Measurements from ENCODE around the gene CD300C.
A peak's percentile ranks its signal among the peaks of the same experiment; 100 is the strongest.
"Not testable (repeated sequence)": the region's sequence is repeated elsewhere in the genome, so short reads cannot be mapped to it uniquely, and the experiment has no call there.

Gene CD300C

DNA sequence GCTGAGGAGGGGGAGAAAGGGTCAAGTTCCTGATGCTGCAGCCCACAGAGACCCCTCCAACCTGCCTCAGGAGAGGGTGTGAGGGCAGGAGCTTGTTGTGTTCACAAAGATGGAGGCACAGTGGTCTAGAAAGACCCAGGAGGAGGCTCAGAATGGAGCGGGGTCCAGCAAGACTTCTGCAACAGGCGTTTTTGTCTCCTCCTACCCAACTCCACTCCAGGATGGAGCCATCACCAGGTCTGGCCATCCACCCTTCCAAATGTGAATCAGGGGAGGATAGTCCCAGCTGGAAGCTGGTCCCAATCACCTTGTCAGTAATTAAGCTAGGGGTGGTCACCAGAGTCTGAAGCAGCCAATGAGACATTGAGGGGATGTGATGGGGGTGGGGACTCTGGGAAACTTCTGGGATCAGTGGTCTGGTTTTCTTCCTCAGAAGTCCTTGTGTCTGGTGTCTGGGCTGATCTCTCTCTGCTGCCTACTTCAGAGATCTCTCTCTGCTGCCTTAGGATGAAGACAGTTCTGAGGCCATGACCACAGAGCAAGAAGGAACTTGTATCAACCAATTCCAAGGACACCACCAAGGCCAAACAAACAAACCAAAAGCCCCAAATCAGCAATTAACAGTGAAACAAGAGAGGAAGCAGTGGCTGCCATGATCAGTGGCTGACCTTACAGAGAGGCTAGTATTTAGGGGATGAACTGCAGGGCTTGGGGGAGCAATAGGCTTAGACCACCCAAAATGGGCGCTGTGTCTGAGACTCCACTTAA lies 29.2 kb downstream of the CD300C start:
- no peak overlapping the region for H3K4me3 Mint-ChIP-seq
- H3K9me3 Mint-ChIP-seq, result peaks cover 27% of the 10 kb centered on the region
- peaks cover 23% of the 10 kb centered on the region for H3K27me3 Mint-ChIP-seq

DNA sequence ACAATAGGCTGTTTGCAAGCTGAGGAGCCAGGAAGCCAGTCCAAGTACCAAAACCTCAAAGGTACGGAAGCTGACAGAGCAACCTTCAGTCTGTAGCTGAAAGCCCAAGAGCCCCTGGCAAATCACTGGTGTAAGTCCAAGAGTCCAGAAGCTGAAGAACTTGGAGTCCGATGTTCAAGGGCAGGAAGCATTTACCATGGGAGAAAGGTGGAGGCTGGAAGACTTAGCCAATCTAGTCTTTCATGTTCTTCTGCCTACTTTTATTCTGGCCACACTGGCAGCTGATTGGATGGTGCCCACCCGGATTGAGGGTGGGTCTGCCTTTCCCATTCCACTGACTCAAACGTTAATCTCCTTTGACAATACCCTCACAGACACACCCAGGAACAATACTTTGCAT lies 30.0 kb downstream of the CD300C start:
- peaks cover 22% of the 10 kb centered on the region for H3K27me3 Mint-ChIP-seq
- no peak overlapping the region for H3K27ac Mint-ChIP-seq
- no peak overlapping the region for H3K4me3 Mint-ChIP-seq
- H3K36me3 Mint-ChIP-seq (ENCODE audit: low read depth), result peaks cover 15% of the 10 kb centered on the region
- peaks cover 54% of the 10 kb centered on the region for H3K4me1 Mint-ChIP-seq (ENCODE audit: low read depth)
- H3K9me3 Mint-ChIP-seq, result peaks cover 26% of the 10 kb centered on the region

More for the DNA sequence above, 29.2 kb downstream of the CD300C start:
- Mint-ChIP-seq H3K36me3 (ENCODE audit: low read depth) (peaks cover 15% of the 10 kb centered on the region), H3K27ac (no peak overlapping the region), H3K4me1 (ENCODE audit: low read depth) (peaks cover 57% of the 10 kb centered on the region)

GRCh38 chr17:74514632-74515334 lies 31.1 kb downstream of the CD300C start:
- peak overlapping the region; percentile 86 for H3K4me3 Mint-ChIP-seq
- peaks cover 15% of the 10 kb centered on the region for H3K36me3 Mint-ChIP-seq (ENCODE audit: low read depth)
- H3K27ac Mint-ChIP-seq, result peak overlapping the region; percentile 100
- H3K27me3 Mint-ChIP-seq, result peaks cover 20% of the 10 kb centered on the region
- H3K9me3 Mint-ChIP-seq, result peaks cover 24% of the 10 kb centered on the region
- peaks cover 43% of the 10 kb centered on the region for H3K4me1 Mint-ChIP-seq (ENCODE audit: low read depth)

DNA sequence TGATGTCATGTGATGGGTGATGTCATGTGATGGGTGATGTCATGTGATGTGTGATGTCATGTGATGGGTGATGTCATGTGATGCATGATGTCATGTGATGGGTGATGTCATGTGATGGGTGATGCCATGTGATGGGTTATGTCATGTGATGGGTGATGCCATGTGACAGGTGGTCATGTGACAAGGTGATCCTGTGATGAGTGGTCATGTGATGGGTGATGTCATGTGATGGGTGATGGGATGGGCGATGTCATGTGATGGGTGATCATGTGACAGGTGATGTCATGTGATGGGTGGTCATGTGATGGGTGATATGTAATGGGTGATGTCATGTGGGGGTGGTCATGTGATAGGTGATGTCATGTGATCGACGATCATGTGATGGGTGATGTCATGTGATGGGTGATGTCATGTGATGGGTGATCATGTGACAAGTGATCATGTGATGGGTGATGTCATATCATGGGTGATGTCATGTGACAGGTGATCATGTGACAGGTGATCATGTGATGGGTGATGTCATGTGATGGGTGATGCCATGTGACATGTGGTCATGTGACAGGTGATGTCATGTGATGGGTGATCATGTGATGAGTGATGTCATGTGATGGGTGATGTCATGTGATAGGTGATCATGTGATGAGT lies 31.8 kb downstream of the CD300C start:
- H3K9me3 Mint-ChIP-seq, result peaks cover 24% of the 10 kb centered on the region
- peaks cover 20% of the 10 kb centered on the region for H3K27me3 Mint-ChIP-seq
- H3K4me3 Mint-ChIP-seq, result peak overlapping the region; percentile 86
- peaks cover 15% of the 10 kb centered on the region for H3K36me3 Mint-ChIP-seq (ENCODE audit: low read depth)
- peak overlapping the region; percentile 100 for H3K27ac Mint-ChIP-seq
- H3K4me1 Mint-ChIP-seq (ENCODE audit: low read depth), result peaks cover 42% of the 10 kb centered on the region

- Mint-ChIP-seq H3K36me3 (ENCODE audit: low read depth) (peaks cover 15% of the 10 kb centered on the region), H3K27ac (peak overlapping the region; percentile 97), H3K9me3 (peaks cover 12% of the 10 kb centered on the region), H3K27me3 (peaks cover 12% of the 10 kb centered on the region), H3K4me3 (peak overlapping the region; percentile 67), H3K4me1 (ENCODE audit: low read depth) (peaks cover 48% of the 10 kb centered on the region)
Observed at GRCh38 chr17:74512624-74513091, 33.3 kb downstream of the CD300C start.

- H3K27ac Mint-ChIP-seq, result peak overlapping the region; percentile 97
- H3K9me3 Mint-ChIP-seq, result peaks cover 12% of the 10 kb centered on the region
- H3K27me3 Mint-ChIP-seq, result peaks cover 12% of the 10 kb centered on the region
- H3K4me3 Mint-ChIP-seq, result peak overlapping the region; percentile 67
- H3K36me3 Mint-ChIP-seq (ENCODE audit: low read depth), result peaks cover 15% of the 10 kb centered on the region
- peaks cover 48% of the 10 kb centered on the region for H3K4me1 Mint-ChIP-seq (ENCODE audit: low read depth)
Observed at GRCh38 chr17:74512036-74512435, 33.9 kb downstream of the CD300C start.

- Mint-ChIP-seq H3K27me3 (no peaks in the 10 kb centered on the region), H3K4me3 (no peak overlapping the region), H3K9me3 (no peaks in the 10 kb centered on the region), H3K27ac (no peak overlapping the region), H3K4me1 (ENCODE audit: low read depth) (peaks cover 25% of the 10 kb centered on the region), H3K36me3 (ENCODE audit: low read depth) (no peaks in the 10 kb centered on the region)
Observed at GRCh38 chr17:74508156-74508555, 37.8 kb downstream of the CD300C start.

GRCh38 chr17:74503949-74504348 lies 42.0 kb downstream of the CD300C start:
- H3K36me3 Mint-ChIP-seq (ENCODE audit: low read depth); H3K4me1 Mint-ChIP-seq (ENCODE audit: low read depth); H3K4me3 Mint-ChIP-seq; H3K27me3 Mint-ChIP-seq; H3K27ac Mint-ChIP-seq; H3K9me3 Mint-ChIP-seq: not testable (repeated sequence)

DNA sequence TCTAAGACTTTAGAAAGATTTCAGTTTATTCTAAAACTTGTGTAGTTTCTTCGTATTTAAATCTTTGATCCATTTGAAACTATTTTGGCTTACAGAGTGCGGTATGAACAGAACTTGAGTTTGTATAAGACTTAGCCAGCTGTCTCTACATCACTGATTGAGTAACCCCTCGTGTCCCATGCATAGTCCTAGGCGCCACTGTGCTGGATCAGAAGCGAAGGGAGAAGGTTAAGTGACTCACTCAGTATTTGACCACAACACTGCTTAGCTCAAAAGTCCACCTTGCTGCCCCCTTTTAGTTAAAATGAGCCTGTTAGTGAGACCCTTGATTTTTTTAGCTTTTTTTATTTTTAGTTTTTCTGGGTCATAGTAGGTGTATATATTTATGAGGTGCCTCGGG lies 43.1 kb downstream of the CD300C start:
- Mint-ChIP-seq H3K4me3 (no peak overlapping the region), H3K27me3 (peaks cover 5% of the 10 kb centered on the region), H3K27ac (no peak overlapping the region), H3K9me3 (no peaks in the 10 kb centered on the region), H3K4me1 (ENCODE audit: low read depth) (no peaks in the 10 kb centered on the region), H3K36me3 (ENCODE audit: low read depth) (no peaks in the 10 kb centered on the region)

GRCh38 chr17:74499992-74500391 lies 45.9 kb downstream of the CD300C start:
- no peak overlapping the region for H3K27ac Mint-ChIP-seq
- H3K36me3 Mint-ChIP-seq (ENCODE audit: low read depth), result no peaks in the 10 kb centered on the region
- no peak overlapping the region for H3K4me3 Mint-ChIP-seq
- no peaks in the 10 kb centered on the region for H3K9me3 Mint-ChIP-seq
- H3K4me1 Mint-ChIP-seq (ENCODE audit: low read depth), result no peaks in the 10 kb centered on the region
- H3K27me3 Mint-ChIP-seq, result peaks cover 5% of the 10 kb centered on the region

DNA sequence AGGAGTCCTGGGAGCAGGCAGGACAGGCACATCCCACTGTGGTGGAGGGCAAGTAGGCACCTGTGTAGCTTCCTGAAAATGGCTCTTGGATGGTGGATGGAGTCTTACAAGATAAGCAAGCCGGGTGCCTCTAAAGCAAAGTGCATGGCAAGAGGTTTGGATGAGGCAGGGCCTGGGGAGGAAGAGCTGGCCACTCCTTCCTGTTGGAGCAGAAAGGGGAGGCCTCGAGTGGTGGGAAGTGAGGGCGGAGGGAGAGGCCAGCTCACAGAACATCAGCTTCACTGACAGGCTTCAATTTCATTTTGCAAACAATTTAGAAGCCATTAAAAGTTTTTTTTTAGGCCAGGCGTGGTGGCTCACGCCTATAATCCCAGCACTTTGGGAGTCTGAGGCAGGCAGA lies 48.4 kb downstream of the CD300C start:
- Mint-ChIP-seq H3K36me3 (ENCODE audit: low read depth) (no peaks in the 10 kb centered on the region), H3K4me3 (no peak overlapping the region), H3K27me3 (peaks cover 5% of the 10 kb centered on the region), H3K4me1 (ENCODE audit: low read depth) (peaks cover 8% of the 10 kb centered on the region), H3K9me3 (no peaks in the 10 kb centered on the region), H3K27ac (no peak overlapping the region)

DNA sequence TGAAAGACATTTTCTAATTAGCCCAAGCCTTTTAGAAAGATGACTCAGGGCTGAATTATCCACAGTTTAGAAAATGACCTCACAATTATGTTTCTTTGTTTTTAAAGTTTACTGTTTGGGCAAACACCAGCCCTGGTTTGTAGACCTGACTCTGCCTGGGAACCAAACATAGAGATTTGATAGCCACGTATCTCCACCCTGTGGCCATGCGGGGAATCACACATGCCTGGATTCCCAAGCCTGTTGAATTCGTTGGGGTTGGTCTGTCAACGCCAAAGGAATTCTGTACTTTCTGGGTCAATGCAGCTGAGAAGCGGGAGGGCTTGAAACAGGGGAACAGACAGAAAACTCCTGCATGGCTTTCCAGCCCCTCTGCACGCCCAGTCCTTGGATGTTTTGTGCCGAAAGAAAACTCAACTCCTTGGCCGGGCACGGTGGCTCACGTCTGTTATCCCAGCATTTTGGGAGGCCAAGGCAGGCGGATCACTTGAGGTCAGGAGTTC lies 52.5 kb downstream of the CD300C start:
- no peaks in the 10 kb centered on the region for H3K9me3 Mint-ChIP-seq
- peaks cover 8% of the 10 kb centered on the region for H3K4me1 Mint-ChIP-seq (ENCODE audit: low read depth)
- H3K27ac Mint-ChIP-seq, result no peak overlapping the region
- H3K36me3 Mint-ChIP-seq (ENCODE audit: low read depth), result peaks cover 5% of the 10 kb centered on the region
- H3K27me3 Mint-ChIP-seq, result no peaks in the 10 kb centered on the region
- H3K4me3 Mint-ChIP-seq, result no peak overlapping the region

DNA sequence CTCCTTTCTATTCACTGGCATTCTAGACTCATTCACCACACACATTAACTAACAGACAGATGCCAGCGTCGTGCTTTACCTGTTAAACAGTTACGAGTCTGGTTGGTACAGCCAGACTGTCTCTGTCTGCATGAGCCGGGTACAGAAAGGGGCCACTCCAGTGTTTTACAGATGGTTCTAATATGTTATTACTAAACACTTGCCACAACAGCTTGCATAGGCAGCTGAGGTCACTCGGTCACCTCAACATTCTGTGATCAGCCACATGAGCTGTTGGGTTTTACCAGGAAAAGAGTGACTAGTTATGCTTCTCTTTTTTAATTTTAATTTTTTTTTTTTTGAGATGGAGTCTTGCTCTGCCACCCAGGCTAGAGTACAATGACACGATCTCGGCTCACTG lies 54.3 kb downstream of the CD300C start:
- peaks cover 5% of the 10 kb centered on the region for H3K36me3 Mint-ChIP-seq (ENCODE audit: low read depth)
- H3K27ac Mint-ChIP-seq, result no peak overlapping the region
- H3K4me3 Mint-ChIP-seq, result no peak overlapping the region
- peaks cover 8% of the 10 kb centered on the region for H3K4me1 Mint-ChIP-seq (ENCODE audit: low read depth)
- H3K27me3 Mint-ChIP-seq, result no peaks in the 10 kb centered on the region
- no peaks in the 10 kb centered on the region for H3K9me3 Mint-ChIP-seq
